PC-9 (cell line): ENCODE measurements around the gene PPARA. TPM values are rescaled to one million over a fixed set of nuclear protein-coding genes. Genes with fewer than 3 reads are reported as not detected.

ENCODE experiments used
- BruUV-seq: library from RNA; stranded (reverse); fragments of 400-500 nt; replicated peaks from 2 replicates; lab custom pipeline; 2021; lab: Mats Ljungman, UMichigan
- CTCF ChIA-PET: fragments of 300-600 bp; sonication (Branson Sonifier 250); formaldehyde crosslinking; loops from one replicate; lab custom pipeline; 2022; ENCODE audit warnings: antibody characterized with exemption; lab: Charles Lee
- POLR2A ChIA-PET: fragments of 300-600 bp; sonication (Branson Sonifier 250); formaldehyde crosslinking; loops from one replicate; lab custom pipeline; 2022; ENCODE audit warnings: antibody characterized with exemption; ENCODE audit not compliant: unreplicated experiment; lab: Charles Lee
- DNase-seq, 2 experiments: peaks; one replicate each; pipeline versions ENCODE4 v3.0.0 to v3.0.0-alpha.2; 2015 to 2022; ENCODE audit warnings: mixed read lengths in 1 of 2
- H2AFZ ChIP-seq: fragments of 200-600 bp; sonication (generic); 2 replicates; pipeline ENCODE4 v1.8.1; 2017; ENCODE audit warnings: antibody characterized with exemption
- H3F3A ChIP-seq: fragments of 200-600 bp; sonication (generic); 2 replicates; pipeline ENCODE4 v1.8.1; 2017; ENCODE audit warnings: antibody characterized with exemption, mild to moderate bottlenecking, low read depth; ENCODE audit not compliant: insufficient read depth
- H3K27ac ChIP-seq: fragments of 200-600 bp; sonication (generic); 2 replicates; pipeline ENCODE4 v1.6.1; 2016; ENCODE audit warnings: mixed run types
- H3K27me3 ChIP-seq: fragments of 200-600 bp; sonication (generic); 2 replicates; pipeline ENCODE4 v1.6.1; 2016; ENCODE audit warnings: low read depth, mixed run types; ENCODE audit not compliant: insufficient read depth
- H3K36me3 ChIP-seq: fragments of 200-600 bp; sonication (generic); 2 replicates; pipeline ENCODE4 v1.6.1; 2016; ENCODE audit warnings: low read depth, mixed run types
- H3K4me1 ChIP-seq: fragments of 200-600 bp; sonication (generic); replicated peaks from 2 replicates; pipeline ENCODE4 v1.6.1; 2016; ENCODE audit warnings: mixed run types; ENCODE audit not compliant: insufficient read depth
- H3K4me2 ChIP-seq: fragments of 200-600 bp; sonication (generic); 2 replicates; pipeline ENCODE4 v1.6.1; 2017; ENCODE audit warnings: mixed run types
- H3K4me3 ChIP-seq: fragments of 200-600 bp; sonication (generic); 2 replicates; pipeline ENCODE4 v1.6.1; 2016; ENCODE audit warnings: mixed run types
- H3K79me2 ChIP-seq: fragments of 200-600 bp; sonication (generic); 2 replicates; pipeline ENCODE4 v1.6.1; 2017; ENCODE audit warnings: low read depth, mixed run types
- H3K9me2 ChIP-seq: fragments of 200-600 bp; sonication (generic); 2 replicates; pipeline ENCODE4 v1.8.1; 2017; ENCODE audit warnings: mild to moderate bottlenecking; ENCODE audit not compliant: insufficient read depth
- H3K9me3 ChIP-seq: fragments of 200-600 bp; sonication (generic); 2 replicates; pipeline ENCODE4 v1.8.1; 2016; ENCODE audit warnings: low read depth; ENCODE audit not compliant: insufficient read depth
- H4K20me1 ChIP-seq: fragments of 200-600 bp; sonication (generic); 2 replicates; pipeline ENCODE4 v1.8.1; 2017; ENCODE audit not compliant: insufficient read depth
- CTCF ChIP-seq: fragments of 200-600 bp; sonication (generic); conservative IDR thresholded peaks from 2 replicates; pipeline ENCODE4 v1.6.1; 2017; ENCODE audit warnings: mixed run types, antibody characterized with exemption, mild to moderate bottlenecking, moderate library complexity
- EZH2 ChIP-seq: fragments of 200-600 bp; sonication (generic); IDR thresholded peaks from 2 replicates; pipeline ENCODE4 v1.8.0; 2017; ENCODE audit warnings: antibody characterized with exemption, low read depth
- intact Hi-C: fragments of 100-400 bp; cut with micrococcal nuclease; formaldehyde crosslinking; loops from one replicate; pipeline ENCODE4 v1.10.0; 2022; ENCODE audit not compliant: unreplicated experiment
- total RNA-seq: library from RNA; stranded (reverse); gene quantifications from 2 replicates; pipeline ENCODE4 v1.2.3, GENCODE V29; 2021

The PPARA gene
- total RNA-seq, 1 experiment from 2014 or later = 43.9 TPM

- H3K9me2 ChIP-seq = no peaks in the 10 kb centered on the region
- ChIA-PET CTCF (no interaction called here), POLR2A (no interaction called here)
- H2AFZ ChIP-seq = no peak overlapping the region
- 0 out of 2 replicates have a peak, but pooled peaks cover 6% of the 10 kb centered on the region for H3K36me3 ChIP-seq
- BruUV-seq = no TSS peak
- TF ChIP-seq EZH2 (no peak), CTCF (no peak)
- H4K20me1 ChIP-seq = no peaks in the 10 kb centered on the region
- H3K27ac ChIP-seq = no peak overlapping the region
- intact Hi-C loops = no loop called here
- H3K4me2 ChIP-seq = no peak overlapping the region
- no peaks in the 10 kb centered on the region for H3K27me3 ChIP-seq
- peaks cover 7% of the 10 kb centered on the region; the same call in 1 of the 2 replicates for H3F3A ChIP-seq
- no peak for DNase-seq
- no peak overlapping the region for H3K4me3 ChIP-seq
- H3K79me2 ChIP-seq = no peaks in the 10 kb centered on the region
- no peaks in the 10 kb centered on the region for H3K9me3 ChIP-seq
- no peaks in the 10 kb centered on the region for H3K4me1 ChIP-seq
Measured at GRCh38 chr22:46220921-46221320, 70.6 kb downstream of the PPARA start.

GRCh38 chr22:46224044-46224897 is 73.9 kb downstream of the PPARA start:
- no peaks in the 10 kb centered on the region for H4K20me1 ChIP-seq
- no TSS peak for BruUV-seq
- H2AFZ ChIP-seq = no peak overlapping the region
- peaks cover 7% of the 10 kb centered on the region; the same call in 1 of the 2 replicates for H3F3A ChIP-seq
- DNase-seq = no peak
- POLR2A ChIA-PET = no interaction called here
- no peaks in the 10 kb centered on the region for H3K27me3 ChIP-seq
- H3K79me2 ChIP-seq = no peaks in the 10 kb centered on the region
- no peaks in the 10 kb centered on the region for H3K9me3 ChIP-seq
- no peaks in the 10 kb centered on the region for H3K4me1 ChIP-seq
- intact Hi-C loops = no loop called here
- CTCF ChIA-PET = no interaction called here
- TF ChIP-seq EZH2 = no peak
- TF ChIP-seq CTCF = no peak
- H3K27ac ChIP-seq = no peak overlapping the region
- H3K4me3 ChIP-seq = no peak overlapping the region
- H3K36me3 ChIP-seq = 0 out of 2 replicates have a peak, but pooled peaks cover 6% of the 10 kb centered on the region
- H3K9me2 ChIP-seq = no peaks in the 10 kb centered on the region
- no peak overlapping the region for H3K4me2 ChIP-seq

- CTCF ChIA-PET = no interaction called here
- no peaks in the 10 kb centered on the region for H4K20me1 ChIP-seq
- H3K79me2 ChIP-seq = no peaks in the 10 kb centered on the region
- TF ChIP-seq CTCF (no peak), EZH2 (no peak)
- H3K4me3 ChIP-seq = no peak overlapping the region
- intact Hi-C loops = no loop called here
- H3K9me2 ChIP-seq = no peaks in the 10 kb centered on the region
- H3K4me1 ChIP-seq = no peaks in the 10 kb centered on the region
- no peak overlapping the region for H2AFZ ChIP-seq
- H3K4me2 ChIP-seq = no peak overlapping the region
- POLR2A ChIA-PET = no interaction called here
- no TSS peak for BruUV-seq
- no peak for DNase-seq
- H3K36me3 ChIP-seq = 0 out of 2 replicates have a peak, but pooled peaks cover 6% of the 10 kb centered on the region
- H3K9me3 ChIP-seq = no peaks in the 10 kb centered on the region
- no peaks in the 10 kb centered on the region for H3K27me3 ChIP-seq
- no peak overlapping the region for H3K27ac ChIP-seq
- H3F3A ChIP-seq = peaks cover 7% of the 10 kb centered on the region; the same call in 1 of the 2 replicates
Measured at GRCh38 chr22:46224898-46225290, 74.6 kb downstream of the PPARA start.
